ENCODE data around the gene NMU. TPM values are rescaled to one million over a fixed set of nuclear protein-coding genes. Genes with fewer than 3 reads are reported as not detected.

The NMU gene
- total RNA-seq, 1 experiment from 2014 or later = not detected

- BruUV-seq (replicated peaks) = no TSS peak
- intact Hi-C loops (cut with micrococcal nuclease; ENCODE audit: unreplicated experiment) = loop anchor here (2.0 to 10.0 kb wide), 5 partner anchors 21 to 201 kb away; partner anchors contain the start of gene SRD5A3
These were observed 88.2 kb downstream of the NMU start for GRCh38 chr4:55547918-55548317.

DNA sequence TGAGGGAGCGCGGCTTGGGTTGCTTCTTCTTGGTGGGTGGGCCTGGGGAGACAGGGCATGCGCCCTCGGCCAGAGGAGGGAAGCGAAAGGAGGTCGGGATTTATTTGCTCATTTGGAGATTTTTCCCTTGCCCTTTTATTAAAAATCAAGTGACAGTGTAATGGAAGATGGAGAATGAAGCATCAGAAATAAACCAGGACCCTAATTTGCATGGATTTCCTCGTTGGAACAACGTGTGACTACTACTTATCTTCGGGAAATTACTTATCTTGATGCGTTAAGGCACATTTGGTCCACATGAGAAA lies 88.7 kb downstream of the NMU start:
- Mint-ChIP-seq H3K27ac (ENCODE audit: unreplicated experiment) (peak overlapping the region; percentile 56), H3K36me3 (ENCODE audit: insufficient read depth, unreplicated experiment) (no peaks in the 10 kb centered on the region), H3K4me1 (ENCODE audit: low read depth, unreplicated experiment) (peaks cover 23% of the 10 kb centered on the region), H3K9me3 (ENCODE audit: unreplicated experiment) (no peaks in the 10 kb centered on the region), H3K27me3 (ENCODE audit: insufficient read depth, unreplicated experiment) (no peaks in the 10 kb centered on the region), H3K4me3 (ENCODE audit: unreplicated experiment) (peak overlapping the region; percentile 83)
- no peak for DNase-seq
- ChIA-PET POLR2A (no interaction called here), CTCF (interaction anchor here (0.6 kb wide), 1 partner anchor 90 kb away, joined by 3 read pairs; no protein-coding TSS in a partner anchor)
- TF ChIP-seq CTCF (IDR thresholded peaks at IDR 0.05; ENCODE audit: insufficient read depth in 1 of 2, low read depth in 1 of 2, low read length in 1 of 2, severe bottlenecking in 1 of 2, unreplicated experiment in 1 of 2) = no peak
- H3K27me3 ChIP-seq (replicated peaks; ENCODE audit: control insufficient read depth, insufficient read depth, low read length) = no peaks in the 10 kb centered on the region
- TSS peak; percentile 46 for BruUV-seq (replicated peaks)
- no peaks in the 10 kb centered on the region for H3K36me3 ChIP-seq (ENCODE audit: control insufficient read depth, insufficient read depth, low read length)
- H3K4me3 ChIP-seq (ENCODE audit: low read depth, low read length) = peak overlapping the region; percentile 82
- H3K9me3 ChIP-seq = no peaks in the 10 kb centered on the region
- H3K4me1 ChIP-seq = peaks cover 19% of the 10 kb centered on the region
- intact Hi-C loops (cut with micrococcal nuclease; ENCODE audit: unreplicated experiment) = loop anchor here (2.0 to 10.0 kb wide), 5 partner anchors 21 to 200 kb away; partner anchors contain the start of gene SRD5A3

More at GRCh38 chr4:55547918-55548317, 88.2 kb downstream of the NMU start:
- CTCF ChIA-PET = no interaction called here
- peak overlapping the region; percentile 83 for H3K4me3 Mint-ChIP-seq (ENCODE audit: unreplicated experiment)
- H3K27me3 ChIP-seq (replicated peaks; ENCODE audit: control insufficient read depth, insufficient read depth, low read length) = no peaks in the 10 kb centered on the region
- H3K9me3 Mint-ChIP-seq (ENCODE audit: unreplicated experiment) = no peaks in the 10 kb centered on the region
- H3K9me3 ChIP-seq = no peaks in the 10 kb centered on the region
- H3K4me1 ChIP-seq = peaks cover 19% of the 10 kb centered on the region
- no peaks in the 10 kb centered on the region for H3K27me3 Mint-ChIP-seq (ENCODE audit: insufficient read depth, unreplicated experiment)
- no peak for DNase-seq
- no peak for TF ChIP-seq CTCF (IDR thresholded peaks at IDR 0.05; ENCODE audit: insufficient read depth in 1 of 2, low read depth in 1 of 2, low read length in 1 of 2, severe bottlenecking in 1 of 2, unreplicated experiment in 1 of 2)
- peaks cover 23% of the 10 kb centered on the region for H3K4me1 Mint-ChIP-seq (ENCODE audit: low read depth, unreplicated experiment)
- H3K27ac Mint-ChIP-seq (ENCODE audit: unreplicated experiment) = no peak overlapping the region
- H3K36me3 ChIP-seq (ENCODE audit: control insufficient read depth, insufficient read depth, low read length) = no peaks in the 10 kb centered on the region
- H3K36me3 Mint-ChIP-seq (ENCODE audit: insufficient read depth, unreplicated experiment) = no peaks in the 10 kb centered on the region
- POLR2A ChIA-PET = no interaction called here
- H3K4me3 ChIP-seq (ENCODE audit: low read depth, low read length) = peak overlapping the region; percentile 82

GRCh38 chr4:55546756-55547465 lies 89.2 kb downstream of the NMU start, which contains the start of gene CLOCK:
Gene CLOCK, minus strand, starts transcription at chr4:55546909. Its CDS starts 64,124 bp downstream, at chr4:55482785.
- CTCF ChIA-PET = interaction anchor here (0.6 to 1.5 kb wide), 6 partner anchors 8 to 161 kb away, joined by 3 to 5 read pairs (median 4); no protein-coding TSS in a partner anchor
- intact Hi-C loops (cut with micrococcal nuclease; ENCODE audit: unreplicated experiment) = loop anchor here (2.0 to 10.0 kb wide), 5 partner anchors 22 to 200 kb away; partner anchors contain the start of gene SRD5A3
- Histone ChIP-seq H3K9me3 (no peaks in the 10 kb centered on the region), H3K4me1 (peaks cover 19% of the 10 kb centered on the region), H3K27me3 (replicated peaks; ENCODE audit: control insufficient read depth, insufficient read depth, low read length) (no peaks in the 10 kb centered on the region), H3K4me3 (ENCODE audit: low read depth, low read length) (peak within 1 kb of the TSS; percentile 82), H3K36me3 (ENCODE audit: control insufficient read depth, insufficient read depth, low read length) (no peaks in the 10 kb centered on the region)
- Mint-ChIP-seq H3K27me3 (ENCODE audit: insufficient read depth, unreplicated experiment) (no peaks in the 10 kb centered on the region), H3K4me3 (ENCODE audit: unreplicated experiment) (peak within 1 kb of the TSS; percentile 83), H3K9me3 (ENCODE audit: unreplicated experiment) (no peaks in the 10 kb centered on the region), H3K4me1 (ENCODE audit: low read depth, unreplicated experiment) (peaks cover 23% of the 10 kb centered on the region), H3K36me3 (ENCODE audit: insufficient read depth, unreplicated experiment) (no peaks in the 10 kb centered on the region), H3K27ac (ENCODE audit: unreplicated experiment) (peak within 1 kb of the TSS; percentile 63)
- BruUV-seq (replicated peaks) = no TSS peak
- POLR2A ChIA-PET = interaction anchor here (0.7 kb wide), 1 partner anchor 53 kb away, joined by 4 read pairs; no protein-coding TSS in a partner anchor
- peak; percentile 87 to 91 for DNase-seq
- TF ChIP-seq CTCF (IDR thresholded peaks at IDR 0.05; ENCODE audit: insufficient read depth in 1 of 2, low read depth in 1 of 2, low read length in 1 of 2, severe bottlenecking in 1 of 2, unreplicated experiment in 1 of 2) = peak; percentile 47 to 50
